Activated naive CD8-positive, alpha-beta T cell treated with anti-CD3 and anti-CD28 coated beads, Interleukin-2, amount 50 U/mL, for 16 hours (primary cell): ENCODE data around the gene PNP.
A peak's percentile ranks its signal among the peaks of the same experiment; 100 is the strongest.

Experiments used
- DNase-seq: peaks from one replicate; pipeline ENCODE4 v3.0.0-alpha.2; 2020; ENCODE audit warnings: low read depth, low spot score

PNP gene

GRCh38 chr14:20455355-20456300 is 13.6 kb upstream of the PNP start:
- peak; percentile 59 for DNase-seq

- no peak for DNase-seq
Measured at GRCh38 chr14:20456971-20457370, 12.2 kb upstream of the PNP start.

DNA sequence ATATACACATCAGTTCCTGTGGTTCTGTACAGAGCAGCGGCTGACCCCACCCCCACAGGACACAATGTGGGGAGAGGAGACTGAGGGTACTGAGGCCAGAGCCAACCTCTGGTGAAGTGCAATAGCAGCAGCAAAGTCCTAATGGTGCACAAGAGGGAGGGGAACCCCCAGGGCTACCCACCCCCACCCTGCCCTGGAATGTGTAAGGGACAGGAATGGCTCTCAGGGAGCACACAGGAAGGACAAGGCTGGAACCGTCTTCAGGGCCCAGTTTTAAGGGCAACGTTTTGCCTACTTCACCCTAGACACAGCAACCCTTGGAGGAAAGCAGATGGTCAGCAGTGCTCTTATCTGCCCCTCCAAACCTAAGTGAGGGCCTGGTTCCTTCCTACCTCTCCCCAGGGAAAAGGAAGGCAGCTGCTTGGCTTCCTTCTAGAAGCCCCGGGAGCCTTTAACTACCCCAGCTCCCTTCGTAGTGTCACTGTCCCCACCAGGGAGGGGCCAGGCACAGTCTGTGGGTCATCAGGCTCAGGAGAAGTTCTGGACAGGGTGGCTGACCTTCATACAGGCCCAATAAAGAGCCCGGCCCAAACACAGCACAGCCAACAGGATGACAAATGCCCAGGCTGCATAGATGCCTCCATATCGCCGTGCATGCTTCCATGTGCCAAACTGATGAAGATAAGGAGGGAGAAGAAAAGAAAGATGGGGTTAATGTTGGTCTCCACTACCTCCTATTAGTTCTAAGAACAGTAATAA is 11.0 kb upstream of the PNP start:
- DNase-seq, result no peak

DNA sequence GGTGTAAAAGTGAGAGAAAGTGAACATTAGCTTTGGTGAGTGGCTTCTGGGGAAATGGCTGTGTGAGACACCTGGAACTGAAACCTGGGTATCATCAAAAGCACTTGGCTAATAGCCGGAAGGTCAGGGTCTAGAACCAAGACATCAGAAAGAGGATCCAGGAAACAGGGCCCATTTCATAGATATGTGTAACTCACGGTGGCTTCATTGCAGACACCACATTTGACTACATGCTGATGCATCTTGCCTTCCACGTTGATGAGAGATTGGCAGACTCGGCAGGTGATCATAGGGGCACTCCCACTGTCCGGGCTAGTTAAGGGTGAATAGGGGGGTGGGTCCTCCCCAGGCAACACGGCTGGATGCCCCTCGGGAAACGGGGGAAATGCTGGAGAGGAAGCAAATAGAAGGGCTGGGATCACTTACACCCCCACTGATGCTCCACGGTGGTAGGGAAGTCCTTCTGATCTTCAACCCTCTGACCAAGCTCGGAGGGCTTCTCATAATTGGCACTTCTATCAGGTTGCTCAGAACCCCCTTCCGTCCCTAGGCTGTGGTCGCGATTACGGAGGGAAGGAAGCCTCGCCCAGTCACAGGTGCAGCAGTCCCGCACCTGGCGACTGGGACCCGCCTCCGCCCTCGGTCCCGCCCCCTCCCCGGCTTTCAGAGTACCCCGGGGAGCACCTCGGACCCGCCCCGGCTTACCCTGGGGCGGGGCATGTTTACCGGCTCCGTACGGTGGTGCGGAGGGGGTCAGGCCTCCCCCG is 8.6 kb upstream of the PNP start:
- DNase-seq, result no peak

DNA sequence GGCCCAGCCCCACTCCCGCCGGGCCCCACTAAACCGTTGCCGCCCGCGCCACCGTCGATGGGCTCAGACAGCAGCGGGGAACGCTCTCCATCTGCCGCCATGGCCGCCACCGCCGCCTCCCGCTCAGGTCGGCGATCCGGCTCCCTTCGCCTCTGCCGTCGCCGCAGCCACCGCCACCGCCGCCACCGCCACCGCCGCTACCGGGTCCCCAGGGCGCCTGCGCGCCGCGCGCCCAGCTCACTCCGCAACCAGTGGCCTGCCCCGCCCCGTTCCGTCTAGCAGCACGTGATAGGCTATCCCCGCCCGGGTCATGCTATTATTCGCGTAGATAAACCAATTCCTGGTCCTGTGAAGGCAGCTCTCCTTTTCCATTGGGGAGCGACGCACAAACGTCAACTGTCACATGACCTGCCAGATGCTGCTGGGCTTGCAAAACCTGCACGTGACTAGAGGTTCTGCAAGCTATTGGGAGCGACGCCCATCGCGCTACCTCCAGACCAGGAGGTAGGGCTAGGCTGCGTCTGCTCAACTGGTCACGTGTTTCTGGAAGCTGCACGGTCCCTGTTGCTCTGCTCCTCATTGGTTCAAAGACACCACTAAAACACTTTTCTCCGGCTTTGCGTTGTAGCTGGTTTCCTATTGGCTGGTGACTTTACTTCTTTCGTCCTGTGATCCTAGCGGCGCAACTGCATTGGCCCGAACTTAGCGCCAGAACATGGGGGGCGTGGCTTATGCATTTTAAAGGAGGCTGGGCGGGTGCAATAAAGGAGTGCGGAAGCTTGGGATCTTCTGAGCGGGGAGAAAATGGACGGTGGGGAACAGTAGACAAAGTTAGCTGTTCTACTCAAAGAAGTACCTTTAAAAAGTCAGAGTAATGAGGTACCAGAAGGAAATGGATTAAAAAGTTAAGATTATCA is 7.7 kb upstream of the PNP start, which contains the start of gene PIP4P1:
Gene PIP4P1, minus strand, starts transcription at position 210 of the 917 bp plus-strand sequence. Its CDS starts 109 bp downstream, at position 101.
- DNase-seq, result peak; percentile 97

- DNase-seq, result no peak
Measured at GRCh38 chr14:20468764-20469241, 403 bp upstream of the PNP start.

DNA sequence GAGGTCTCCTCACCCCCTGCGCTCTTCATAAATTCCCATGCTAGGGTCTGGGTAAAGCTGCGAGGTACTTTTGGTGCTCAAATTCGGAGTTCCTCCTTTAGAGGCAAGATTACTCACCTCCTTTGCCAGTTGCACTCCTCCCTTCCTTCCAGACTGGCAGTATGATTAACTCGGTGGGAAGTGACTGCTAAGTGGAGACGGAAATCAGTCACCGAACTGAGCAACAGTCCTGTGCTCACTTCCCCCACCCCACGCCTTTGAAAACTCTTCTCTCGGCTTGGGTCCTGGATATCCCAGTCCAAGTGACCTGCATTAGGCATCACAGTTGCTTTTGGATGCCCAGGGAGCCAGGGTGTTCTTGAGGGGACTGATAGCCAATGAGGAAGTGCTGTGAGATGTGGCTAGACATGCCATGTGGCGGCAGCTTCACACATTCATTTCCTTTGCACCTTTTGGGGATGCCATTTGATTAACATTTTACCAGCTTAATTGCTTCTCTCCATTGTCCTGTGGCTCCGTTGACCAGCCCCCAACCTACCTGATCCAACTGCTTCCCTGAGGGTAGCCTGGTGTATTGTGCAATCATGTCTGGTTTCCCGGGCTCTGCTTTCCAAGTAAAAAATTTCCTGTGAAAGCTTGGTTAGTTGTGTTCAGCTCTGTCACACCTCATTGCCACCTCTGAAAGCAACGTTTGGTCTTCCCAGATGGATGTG is 840 bp downstream of the PNP start:
- peak; percentile 40 for DNase-seq

GRCh38 chr14:20470603-20470901 is 1.3 kb downstream of the PNP start:
- DNase-seq, result no peak

DNA sequence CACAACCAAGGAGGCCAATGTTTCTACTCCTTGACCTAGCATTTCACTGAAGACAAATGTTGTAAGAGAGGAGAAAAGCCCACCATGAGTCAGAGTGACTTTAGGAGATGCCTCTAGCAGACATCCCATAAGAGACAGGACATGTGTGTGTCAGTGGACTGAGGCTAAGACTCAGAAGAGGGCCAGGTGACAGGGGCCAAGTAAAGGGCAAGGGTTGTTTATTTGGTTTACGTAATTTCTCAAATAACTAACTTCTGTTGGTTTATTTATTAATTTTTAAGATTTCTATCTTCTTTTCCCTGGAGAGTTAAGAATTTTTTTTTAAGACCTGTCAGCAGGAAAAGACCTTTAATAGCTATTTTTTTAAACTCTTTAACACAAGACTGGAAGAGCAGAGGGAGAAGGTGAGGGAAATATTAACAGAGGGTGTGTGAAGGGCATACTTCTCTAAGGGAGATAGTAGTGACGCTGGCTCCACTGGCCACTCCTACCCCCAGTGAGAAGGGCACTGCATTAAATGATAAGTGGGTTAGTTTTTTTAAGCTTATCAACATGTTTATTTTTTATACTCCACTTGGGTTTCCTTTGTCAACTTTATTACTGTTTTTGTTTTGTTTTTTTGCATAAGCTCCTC is 3.4 kb downstream of the PNP start:
- DNase-seq, result no peak

DNA sequence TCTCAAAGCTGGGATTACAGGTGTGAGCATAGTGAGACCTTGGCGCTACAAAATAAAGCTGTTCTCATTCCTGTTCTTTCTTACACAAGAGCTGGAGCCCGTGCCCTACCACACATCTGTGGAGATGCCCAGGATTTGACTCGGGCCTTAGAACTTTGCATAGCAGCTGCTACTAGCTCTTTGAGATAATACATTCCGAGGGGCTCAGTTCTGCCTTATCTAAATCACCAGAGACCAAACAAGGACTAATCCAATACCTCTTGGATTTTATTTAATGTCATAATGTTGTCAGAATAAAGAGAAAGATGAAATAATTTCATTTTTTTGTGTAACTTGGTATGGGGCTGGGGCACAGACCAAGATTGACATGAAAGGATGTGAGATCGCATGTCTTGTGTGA is 7.6 kb downstream of the PNP start:
- DNase-seq, result no peak

GRCh38 chr14:20477211-20477876 is 8.1 kb downstream of the PNP start:
- no peak for DNase-seq

DNA sequence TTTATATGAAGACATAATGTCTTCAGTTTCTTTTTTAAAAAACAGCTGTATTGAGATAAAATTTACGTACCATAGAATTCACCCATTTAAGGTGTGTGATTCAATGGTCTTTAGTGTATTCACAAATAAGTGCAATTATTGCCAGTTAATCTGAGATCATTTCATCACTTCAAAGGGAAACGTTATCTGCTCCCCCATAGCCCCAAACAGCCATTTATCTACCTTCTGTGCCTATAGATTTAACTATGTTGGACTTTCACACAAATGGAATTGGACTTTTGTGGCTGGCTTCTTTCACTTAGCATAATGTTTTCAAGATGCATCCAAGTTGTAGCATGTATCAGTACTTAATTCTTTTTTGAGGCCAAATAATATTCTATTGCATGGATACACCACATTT is 9.7 kb downstream of the PNP start:
- DNase-seq, result no peak

GRCh38 chr14:20482382-20482781 is 13.2 kb downstream of the PNP start:
- DNase-seq, result no peak

DNA sequence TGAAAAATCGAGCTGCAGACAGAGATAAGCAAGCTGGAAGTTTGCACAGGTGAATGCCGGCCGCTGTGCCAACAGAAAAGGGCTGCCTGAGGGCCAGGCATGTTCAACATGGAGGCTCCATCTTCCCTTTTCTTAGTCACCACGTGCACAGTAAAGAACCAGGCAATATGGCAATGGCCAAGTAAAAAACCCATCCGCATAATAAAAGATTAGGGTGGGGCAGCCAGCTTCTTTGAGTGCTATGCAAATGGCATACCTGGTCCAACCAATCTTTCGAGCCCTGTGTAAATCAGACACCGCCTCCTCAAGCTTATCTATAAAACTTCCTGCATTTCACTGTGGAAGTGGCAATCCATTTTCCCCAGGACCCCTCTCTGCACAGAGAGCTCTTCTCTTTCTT is 16.7 kb downstream of the PNP start:
- DNase-seq, result no peak

DNA sequence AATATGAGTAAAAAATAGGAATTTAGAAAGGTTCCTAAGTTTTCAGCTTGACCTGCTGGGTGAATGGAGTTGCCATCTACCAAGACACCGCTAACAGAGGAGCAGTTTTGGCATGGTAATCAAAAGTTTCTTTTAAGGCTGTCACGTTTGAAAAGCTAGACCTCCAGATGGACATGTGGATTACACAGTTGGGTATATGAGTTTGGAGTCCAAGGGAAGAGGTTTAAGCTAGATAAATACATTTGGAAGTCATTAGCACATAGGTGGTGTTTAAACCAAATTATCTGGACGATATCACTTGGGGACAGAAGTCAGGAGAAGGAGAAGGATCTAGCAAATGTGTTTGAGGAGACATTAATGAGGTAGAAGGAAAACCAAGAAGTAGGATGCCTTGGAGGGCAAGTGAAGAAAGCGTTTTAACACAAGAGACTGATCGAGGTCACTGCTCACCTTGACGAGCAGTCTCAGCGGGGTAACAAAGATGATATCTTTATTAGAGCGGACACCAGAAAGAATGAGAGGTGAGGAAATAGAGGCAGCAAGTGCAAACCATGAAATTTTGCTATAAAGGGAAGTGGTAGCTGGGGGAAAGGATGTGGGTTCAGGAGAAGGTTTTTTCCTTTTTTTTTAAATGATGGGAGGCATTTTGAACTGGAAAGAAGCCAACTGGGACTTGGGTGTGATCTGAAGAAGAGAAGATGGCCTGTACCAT is 17.6 kb downstream of the PNP start:
- no peak for DNase-seq

- DNase-seq, result no peak
Measured at GRCh38 chr14:20487396-20487725, 18.2 kb downstream of the PNP start.

- no peak for DNase-seq
Measured at GRCh38 chr14:20489093-20489994, 20.1 kb downstream of the PNP start.

DNA sequence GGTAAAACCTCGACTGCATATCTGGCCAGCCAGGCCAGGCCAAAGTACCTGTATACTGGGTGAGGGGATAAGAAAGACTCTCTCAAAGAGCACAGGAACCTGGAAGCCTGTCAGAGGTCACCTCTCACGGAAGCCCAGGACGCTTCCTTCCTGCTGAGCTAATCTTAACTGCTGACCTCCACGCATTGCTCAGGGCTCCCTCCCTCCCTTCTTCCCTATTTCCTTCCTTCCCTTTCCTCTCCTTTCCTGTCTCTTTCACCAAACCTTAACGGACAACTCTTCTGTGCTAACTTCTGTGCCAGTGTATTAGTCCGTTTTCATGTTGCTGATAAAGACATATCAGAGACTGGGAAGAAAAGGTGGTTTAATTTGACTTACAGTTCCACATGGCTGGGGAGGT is 21.4 kb downstream of the PNP start:
- DNase-seq, result no peak
